CD14-positive monocyte (primary cell): ENCODE measurements around the gene WFDC8. TPM values are rescaled to one million over a fixed set of nuclear protein-coding genes. Genes with fewer than 3 reads are reported as not detected.
"Not testable (repeated sequence)": the region's sequence is repeated elsewhere in the genome, so short reads cannot be mapped to it uniquely, and the experiment has no call there.

ENCODE experiments used
- DNase-seq, 3 donors: peaks; one replicate each; pipeline ENCODE4 v3.0.0-alpha.2; 2011 to 2022
- H2AFZ ChIP-seq: 2 replicates; pipeline ENCODE4 v1.6.0; 2012; ENCODE audit warnings: mild to moderate bottlenecking, low read depth, low read length, inconsistent platforms; ENCODE audit not compliant: insufficient read depth, poor library complexity, severe bottlenecking
- H3K27ac ChIP-seq, 2 donors: 1 replicate in 1 of 2; 2 replicates in 1 of 2; pipeline ENCODE4 v1.5.1; 2012 to 2013; ENCODE audit warnings: low read length in 2 of 2, control low read depth in 1 of 2, inconsistent platforms in 1 of 2, low read depth in 1 of 2, mild to moderate bottlenecking in 1 of 2
- H3K27me3 ChIP-seq, 2 donors: one replicate each; pipeline versions ENCODE4 v1.6.0 to v1.6.1; 2011 to 2013; ENCODE audit warnings: low read length in 2 of 2; ENCODE audit not compliant: control insufficient read depth in 2 of 2, insufficient read depth in 2 of 2
- H3K36me3 ChIP-seq, 2 donors: replicated peaks in 1 of 2; 1 replicate in 1 of 2; 2 replicates in 1 of 2; pipeline versions ENCODE4 v1.5.1 to v1.6.1; 2012 to 2013; ENCODE audit warnings: low read length in 2 of 2, control low read depth in 1 of 2, inconsistent platforms in 1 of 2, mild to moderate bottlenecking in 1 of 2; ENCODE audit not compliant: insufficient read depth in 2 of 2, control insufficient read depth in 1 of 2
- H3K4me1 ChIP-seq, 2 donors: 1 replicate in 1 of 2; 2 replicates in 1 of 2; pipeline versions ENCODE4 v1.5.1 to v1.6.1; 2012 to 2013; ENCODE audit warnings: low read length in 2 of 2, control low read depth in 1 of 2, inconsistent platforms in 1 of 2, mild to moderate bottlenecking in 1 of 2, moderate library complexity in 1 of 2; ENCODE audit not compliant: insufficient read depth in 2 of 2, control insufficient read depth in 1 of 2
- H3K4me2 ChIP-seq: replicated peaks from 2 replicates; pipeline ENCODE3; 2012; ENCODE audit warnings: low read length, moderate library complexity, mild to moderate bottlenecking; ENCODE audit not compliant: poor library complexity, severe bottlenecking; ENCODE audit errors: extremely low read depth
- H3K4me3 ChIP-seq, 3 experiments: fragments of 200-600 bp in 1 of 3; sonication (generic) in 1 of 3; replicated peaks in 1 of 3; 1 replicate in 2 of 3; 2 replicates in 1 of 3; pipeline ENCODE4 v1.5.1; 2011 to 2013; ENCODE audit warnings: low read length in 3 of 3, mild to moderate bottlenecking in 3 of 3, control low read depth in 2 of 3, low read depth in 2 of 3, inconsistent platforms in 1 of 3, moderate library complexity in 1 of 3
- H3K79me2 ChIP-seq: 2 replicates; pipeline ENCODE4 v1.6.0; 2012; ENCODE audit warnings: mild to moderate bottlenecking, control low read depth, inconsistent platforms, low read length, moderate library complexity; ENCODE audit not compliant: insufficient read depth
- H3K9ac ChIP-seq: 2 replicates; pipeline ENCODE4 v1.6.0; 2017; ENCODE audit warnings: low read length, mild to moderate bottlenecking; ENCODE audit not compliant: insufficient read depth, poor library complexity, severe bottlenecking
- H3K9me3 ChIP-seq, 2 donors: replicated peaks in 1 of 2; 1 replicate in 1 of 2; 2 replicates in 1 of 2; pipeline versions ENCODE4 v1.5.1 to v1.6.1; 2012 to 2013; ENCODE audit warnings: low read length in 2 of 2, control low read depth in 1 of 2; ENCODE audit not compliant: control insufficient read depth in 1 of 2, insufficient read depth in 1 of 2
- H4K20me1 ChIP-seq: 2 replicates; pipeline ENCODE4 v1.6.0; 2012; ENCODE audit warnings: mild to moderate bottlenecking, low read length, control low read depth, moderate library complexity; ENCODE audit not compliant: insufficient read depth
- H3K27ac Mint-ChIP-seq, 7 donors: one replicate each; pipeline ENCODE4 v1.8.0; 2020; ENCODE audit warnings: mild to moderate bottlenecking in 7 of 7, mixed read lengths in 7 of 7, moderate library complexity in 6 of 7, inconsistent platforms in 2 of 7
- H3K27me3 Mint-ChIP-seq, 3 donors: one replicate each; pipeline ENCODE4 v1.8.0; 2021 to 2022; ENCODE audit warnings: low read depth in 3 of 3, mild to moderate bottlenecking in 3 of 3, mixed read lengths in 3 of 3, moderate library complexity in 3 of 3, inconsistent platforms in 1 of 3
- H3K36me3 Mint-ChIP-seq, 2 donors: one replicate each; pipeline ENCODE4 v1.8.0; 2020; ENCODE audit warnings: mixed read lengths in 2 of 2, inconsistent platforms in 1 of 2, mild to moderate bottlenecking in 1 of 2
- H3K4me1 Mint-ChIP-seq: one replicate; pipeline ENCODE4 v1.8.0; 2020; ENCODE audit warnings: mild to moderate bottlenecking, mixed read lengths
- H3K4me3 Mint-ChIP-seq, 2 donors: one replicate each; pipeline ENCODE4 v1.8.0; 2020; ENCODE audit warnings: mild to moderate bottlenecking in 2 of 2, mixed read lengths in 2 of 2, moderate library complexity in 1 of 2
- H3K9me3 Mint-ChIP-seq, 7 donors: one replicate each; pipeline ENCODE4 v1.8.0; 2020 to 2022; ENCODE audit warnings: mixed read lengths in 7 of 7, mild to moderate bottlenecking in 6 of 7, moderate library complexity in 6 of 7, inconsistent platforms in 2 of 7
- CTCF ChIP-seq: fragments of 200-600 bp; IDR thresholded peaks from one replicate; pipeline ENCODE4 v1.8.0; 2022; ENCODE audit warnings: antibody characterized with exemption, mild to moderate bottlenecking
- WGBS: methylation state at CpG from one replicate; pipeline ENCODE4 v1.1.5; 2013; ENCODE audit warnings: missing lambda C conversion rate; ENCODE audit not compliant: insufficient coverage; 5-methylcytosine and 5-hydroxymethylcytosine counted together
- intact Hi-C, 2 donors: fragments of 100-400 bp; cut with micrococcal nuclease; formaldehyde crosslinking; loops; one replicate each; pipeline versions ENCODE4 v1.15.0 to v1.15.1; 2023
- polyA plus RNA-seq, 3 donors: library from polyadenylated mRNA; depleted of rRNA in 1 of 3; unstranded in 2 of 3; stranded (reverse) in 1 of 3; fragments of 300-500 nt in 2 of 3; fragments of >200 nt in 1 of 3; fragmentation: Illumina TruSeq in 2 of 3; gene quantifications; 1 replicate in 2 of 3; 2 replicates in 1 of 3; pipeline ENCODE4 v1.2.3, GENCODE V29; 2012 to 2021

WFDC8 gene
- polyA plus RNA-seq, 3 donors, result not detected

- H3K4me1 ChIP-seq, result no peaks in the 10 kb centered on the region
- H3K79me2 ChIP-seq, result no peaks in the 10 kb centered on the region
- no peaks in the 10 kb centered on the region for H3K36me3 Mint-ChIP-seq
- H3K9me3 Mint-ChIP-seq, result peaks cover 0 to 4% (median 0%) of the 10 kb centered on the region in 7 donors
- no peak overlapping the region for H3K9ac ChIP-seq
- no peaks in the 10 kb centered on the region for H3K36me3 ChIP-seq
- H3K27ac Mint-ChIP-seq, result no peak overlapping the region
- H3K4me3 Mint-ChIP-seq, result no peak overlapping the region
- no peak overlapping the region for H2AFZ ChIP-seq
- no peak for TF ChIP-seq CTCF
- H3K4me2 ChIP-seq, result no peak overlapping the region
- H3K27me3 Mint-ChIP-seq, result peaks cover 7 to 26% (median 15%) of the 10 kb centered on the region in 3 donors
- H3K4me3 ChIP-seq, result no peak overlapping the region
- DNase-seq, result no peak
- intact Hi-C loops, result no loop called here
- no peaks in the 10 kb centered on the region for H4K20me1 ChIP-seq
- no peaks in the 10 kb centered on the region for H3K9me3 ChIP-seq
- no peaks in the 10 kb centered on the region for H3K4me1 Mint-ChIP-seq
- H3K27ac ChIP-seq, result no peak overlapping the region
- no CpG with 5 or more reads among the region's 2 CpGs for WGBS
- H3K27me3 ChIP-seq, result peaks cover 0 to 4% of the 10 kb centered on the region in 2 donors
These were observed 2.1 kb downstream of the WFDC8 start for GRCh38 chr20:45576995-45577394.

- WGBS, result no CpG with 5 or more reads among the region's 3 CpGs
- DNase-seq, result no peak
- Histone ChIP-seq H3K4me3 (no peak overlapping the region), H3K27ac (no peak overlapping the region), H3K4me2 (no peak overlapping the region), H3K4me1 (no peaks in the 10 kb centered on the region), H3K9me3 (no peaks in the 10 kb centered on the region), H3K36me3 (no peaks in the 10 kb centered on the region), H3K27me3 (no peaks in the 10 kb centered on the region), H4K20me1 (no peaks in the 10 kb centered on the region), H3K9ac (no peak overlapping the region), H2AFZ (no peak overlapping the region), H3K79me2 (no peaks in the 10 kb centered on the region)
- H3K9me3 Mint-ChIP-seq, result peaks cover 0 to 4% (median 0%) of the 10 kb centered on the region in 7 donors
- intact Hi-C loops, result no loop called here
- no peaks in the 10 kb centered on the region for H3K4me1 Mint-ChIP-seq
- no peaks in the 10 kb centered on the region for H3K36me3 Mint-ChIP-seq
- TF ChIP-seq CTCF, result no peak
- H3K27me3 Mint-ChIP-seq, result peaks cover 7 to 24% (median 9%) of the 10 kb centered on the region in 3 donors
- H3K4me3 Mint-ChIP-seq, result no peak overlapping the region
- no peak overlapping the region for H3K27ac Mint-ChIP-seq
These were observed 3.2 kb downstream of the WFDC8 start for GRCh38 chr20:45575931-45576330.

- DNase-seq, H3K36me3 Mint-ChIP-seq, H4K20me1 ChIP-seq, H3K9ac ChIP-seq, H2AFZ ChIP-seq, H3K9me3 ChIP-seq, H3K4me2 ChIP-seq, H3K27me3 ChIP-seq, H3K27ac ChIP-seq, H3K4me3 Mint-ChIP-seq, H3K4me3 ChIP-seq, intact Hi-C loops, H3K36me3 ChIP-seq, H3K4me1 Mint-ChIP-seq, H3K27ac Mint-ChIP-seq, H3K79me2 ChIP-seq, H3K9me3 Mint-ChIP-seq, H3K4me1 ChIP-seq: not testable (repeated sequence)
- H3K27me3 Mint-ChIP-seq, result peaks cover 3 to 18% (median 6%) of the 10 kb centered on the region in 3 donors
- WGBS, result no CpG with 5 or more reads among the region's 1 CpG
These were observed 9.4 kb downstream of the WFDC8 start for GRCh38 chr20:45569650-45570049.
